Gastrocnemius medialis (tissue), 4 donors: ENCODE measurements around the gene NPIPA8.
"Not testable (repeated sequence)": the region's sequence is repeated elsewhere in the genome, so short reads cannot be mapped to it uniquely, and the experiment has no call there.

Source experiments
- CTCF ChIP-seq, 5 experiments: fragments of 450-650 bp in 3 of 5; fragments of 200-600 bp in 2 of 5; sonication (generic) in 2 of 5; IDR thresholded peaks in 4 of 5; conservative IDR thresholded peaks in 1 of 5; 1 replicate in 4 of 5; 2 replicates in 1 of 5; pipeline ENCODE4 v1.5.1; 2016 to 2019; ENCODE audit warnings: antibody characterized with exemption in 5 of 5, mild to moderate bottlenecking in 3 of 5, moderate library complexity in 3 of 5
- POLR2A ChIP-seq, 2 donors: fragments of 450-650 bp; IDR thresholded peaks; one replicate each; pipeline ENCODE4 v1.6.1; 2017; ENCODE audit warnings: antibody characterized with exemption in 2 of 2, mild to moderate bottlenecking in 2 of 2, moderate library complexity in 2 of 2

GRCh38 chr16:18293337-18293956 is 43.1 kb downstream of the NPIPA8 start:
- not testable (repeated sequence) for TF ChIP-seq CTCF (IDR thresholded peaks at IDR 0.05 in 4 of 5, conservative IDR thresholded peaks at IDR 0.05 in 1 of 5); POLR2A (IDR thresholded peaks at IDR 0.05)
